ENCODE data around the gene SLC37A4.
"Not testable (repeated sequence)": the region's sequence is repeated elsewhere in the genome, so short reads cannot be mapped to it uniquely, and the experiment has no call there.

Gene SLC37A4

DNA sequence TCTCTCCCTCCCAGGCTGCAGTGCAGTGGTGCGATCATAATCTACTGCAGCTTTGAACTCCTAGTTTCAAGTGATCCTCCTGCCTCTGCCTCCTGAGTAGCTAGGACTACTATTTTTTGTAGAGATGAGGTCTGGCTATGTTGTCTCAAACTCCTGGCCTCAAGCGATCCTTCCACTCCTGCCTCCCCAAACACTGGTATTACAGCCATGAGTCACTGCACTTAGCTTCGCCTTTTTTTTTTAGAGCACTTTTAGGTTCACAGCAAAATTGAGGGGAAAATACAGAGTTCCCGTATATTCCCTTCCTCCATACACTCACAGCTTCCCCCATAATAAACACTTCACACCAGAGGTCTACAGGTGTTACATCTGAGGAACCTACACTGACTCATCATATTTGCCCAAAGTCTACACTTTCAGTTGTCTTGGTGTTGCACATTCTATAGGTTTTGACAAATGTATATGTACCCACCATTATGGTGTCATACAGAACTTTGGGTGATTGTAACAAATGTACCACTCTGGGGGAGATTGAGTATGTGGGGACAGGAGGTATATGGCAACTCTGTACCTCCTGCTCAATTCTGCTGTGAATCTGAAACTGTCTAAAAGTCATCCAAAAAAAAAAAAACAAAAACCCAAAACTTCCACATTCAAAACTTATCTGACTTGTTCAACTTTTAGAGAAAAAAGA, 11.3 kb upstream of the SLC37A4 start:
- DNase-seq, result no peak

DNA sequence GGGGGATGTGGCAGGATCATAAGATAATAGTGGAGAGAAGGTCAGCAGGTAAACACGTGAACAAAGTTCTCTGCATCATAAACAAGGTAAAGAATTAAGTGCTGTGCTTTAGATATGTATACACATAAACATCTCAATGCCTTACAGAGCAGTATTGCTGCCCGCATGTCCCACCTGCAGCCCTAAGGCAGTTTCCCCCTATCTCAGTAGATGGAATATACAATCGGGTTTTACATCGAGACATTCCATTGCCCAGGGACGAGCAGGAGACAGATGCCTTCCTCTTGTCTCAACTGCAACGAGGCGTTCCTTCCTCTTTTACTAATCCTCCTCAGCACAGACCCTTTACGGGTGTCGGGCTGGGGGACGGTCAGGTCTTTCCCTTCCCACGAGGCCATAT, 8.8 kb upstream of the SLC37A4 start:
- DNase-seq, result not testable (repeated sequence)

DNA sequence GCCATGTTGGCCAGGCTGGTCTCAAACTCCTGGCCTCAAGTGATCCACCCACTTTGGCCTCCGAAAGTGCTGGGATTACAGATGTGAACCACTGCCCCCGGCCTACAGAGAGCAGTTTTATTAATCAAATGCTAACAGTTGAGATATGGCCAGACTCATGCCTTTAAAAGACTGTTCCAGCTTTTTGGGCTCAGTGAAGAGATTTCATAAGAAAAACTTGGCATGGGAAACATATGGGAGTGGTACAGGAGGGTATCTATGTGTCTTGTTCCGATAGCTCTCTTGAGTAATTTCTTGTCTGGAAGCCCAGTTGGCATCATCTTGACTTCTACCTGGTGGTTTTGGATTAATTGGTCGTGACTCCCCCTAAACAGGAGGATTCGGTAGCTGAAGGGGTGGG, 8.2 kb upstream of the SLC37A4 start:
- no peak for DNase-seq

DNA sequence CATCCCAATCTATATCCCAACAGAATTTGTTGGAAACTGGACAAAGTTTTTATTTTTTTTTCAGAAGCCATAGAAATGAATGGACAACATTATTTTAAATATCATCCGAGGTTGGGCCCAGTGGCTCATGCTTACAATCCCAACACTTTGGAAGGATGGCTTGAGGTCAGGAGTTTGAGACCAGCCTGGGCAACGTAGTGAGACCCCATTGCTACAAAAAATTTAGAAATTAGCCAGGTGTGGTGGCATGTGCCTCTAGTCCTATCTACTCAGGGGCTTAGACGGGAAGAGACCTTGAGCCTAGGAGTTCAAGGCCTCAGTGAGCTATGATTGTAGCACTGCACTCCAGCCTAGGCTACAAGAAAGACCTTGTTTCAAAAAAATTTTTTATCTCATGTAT, 4.1 kb upstream of the SLC37A4 start:
- DNase-seq, result no peak

DNA sequence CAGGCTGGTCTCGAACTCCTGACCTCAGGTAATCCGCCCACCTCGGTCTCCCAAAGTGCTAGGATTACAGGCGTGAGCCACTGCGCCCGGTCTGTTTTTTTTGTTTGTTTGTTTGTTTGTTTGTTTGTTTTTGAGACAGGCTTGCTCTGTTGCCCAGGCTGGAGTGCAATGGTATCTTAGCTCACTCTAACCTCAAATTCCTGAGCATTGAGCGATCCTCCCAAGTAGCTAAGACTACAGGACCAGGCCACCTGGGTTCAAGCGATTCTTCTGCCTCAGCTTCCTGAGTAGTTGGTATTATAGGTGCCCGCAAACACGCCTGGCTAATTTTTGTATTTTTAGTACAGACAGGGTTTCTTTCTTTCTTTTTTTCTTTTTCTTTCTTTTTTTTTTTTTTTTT, 2.7 kb upstream of the SLC37A4 start:
- not testable (repeated sequence) for DNase-seq

DNA sequence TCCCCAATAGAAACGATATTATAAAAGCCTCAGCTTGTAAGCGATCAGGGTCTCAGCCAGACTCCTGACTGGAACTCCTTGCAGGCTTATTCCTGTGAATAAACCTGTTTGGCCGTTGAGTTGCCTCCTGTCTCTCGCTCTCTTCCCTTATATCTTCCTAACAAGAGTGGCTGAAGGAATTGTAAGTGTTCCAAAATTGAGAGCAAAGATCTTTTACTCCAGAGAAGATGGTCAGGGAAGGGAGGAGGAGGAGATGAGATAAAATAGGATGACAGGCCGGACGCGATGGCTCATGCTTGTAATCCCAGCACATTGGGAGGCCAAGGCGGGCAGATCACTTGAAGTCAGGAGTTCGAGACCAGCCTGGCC, 1.2 kb upstream of the SLC37A4 start:
- DNase-seq, result no peak

DNA sequence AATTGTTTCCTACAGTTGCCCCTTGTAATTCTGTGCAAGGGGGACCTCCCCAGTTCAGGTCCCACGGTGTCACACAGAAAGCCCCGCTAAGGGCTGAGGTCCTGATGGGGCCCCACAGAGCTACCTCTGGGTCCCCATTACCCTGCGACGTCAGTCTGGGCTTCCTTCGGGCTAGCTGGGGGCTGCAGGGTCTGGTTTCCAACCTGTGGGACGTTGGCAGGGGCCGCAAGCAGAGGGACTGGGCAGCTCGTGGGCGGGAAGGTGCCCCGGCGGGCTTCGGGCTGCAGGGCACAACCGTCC, 698 bp downstream of the SLC37A4 start:
- no peak for DNase-seq

DNA sequence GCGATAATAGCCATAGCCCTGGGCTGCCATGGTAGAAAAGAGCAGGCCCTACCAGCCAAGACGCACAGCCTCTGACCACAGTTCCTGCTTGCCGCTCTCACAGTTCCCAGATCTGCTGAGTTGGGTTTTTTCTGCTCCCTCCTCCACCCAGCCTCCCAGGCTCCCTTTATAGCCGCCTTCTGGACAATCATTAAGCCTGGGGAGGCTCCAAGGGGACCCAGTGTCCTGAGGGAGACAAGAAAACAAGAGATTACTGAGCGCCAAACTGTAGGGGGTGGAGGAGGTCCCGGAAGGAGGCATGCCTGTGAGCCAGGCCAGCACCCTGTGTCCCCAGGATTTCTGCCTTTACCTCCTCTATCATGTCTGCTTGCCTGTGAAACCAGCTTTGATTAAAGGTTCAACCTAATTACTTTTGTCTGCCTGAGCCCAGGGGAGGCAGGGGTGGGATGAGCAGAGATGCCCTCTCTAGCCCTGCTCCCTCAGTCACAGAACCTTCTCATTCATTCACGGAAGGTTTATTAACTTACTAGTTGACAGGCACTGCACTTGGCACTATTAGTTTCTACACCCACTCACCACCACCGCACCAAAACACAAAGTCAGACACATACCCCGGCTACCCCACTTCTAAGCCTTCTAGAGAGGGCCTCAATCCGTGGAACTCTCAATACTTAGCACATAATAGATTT, 1.2 kb downstream of the SLC37A4 start:
- DNase-seq, result no peak

DNA sequence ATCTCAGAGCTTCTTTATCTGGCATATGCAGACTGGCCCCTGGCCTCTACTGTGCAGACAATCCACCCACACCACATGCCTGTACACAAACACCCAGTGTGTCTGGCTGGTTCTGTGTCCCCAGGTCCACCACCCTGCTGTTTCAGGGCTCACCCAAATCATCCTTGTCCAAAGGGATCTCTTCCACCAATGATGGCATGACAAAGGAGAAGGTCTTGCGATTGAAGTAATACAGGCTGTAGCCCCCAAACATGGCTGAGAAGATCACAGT, 1.7 kb downstream of the SLC37A4 start:
- no peak for DNase-seq

DNA sequence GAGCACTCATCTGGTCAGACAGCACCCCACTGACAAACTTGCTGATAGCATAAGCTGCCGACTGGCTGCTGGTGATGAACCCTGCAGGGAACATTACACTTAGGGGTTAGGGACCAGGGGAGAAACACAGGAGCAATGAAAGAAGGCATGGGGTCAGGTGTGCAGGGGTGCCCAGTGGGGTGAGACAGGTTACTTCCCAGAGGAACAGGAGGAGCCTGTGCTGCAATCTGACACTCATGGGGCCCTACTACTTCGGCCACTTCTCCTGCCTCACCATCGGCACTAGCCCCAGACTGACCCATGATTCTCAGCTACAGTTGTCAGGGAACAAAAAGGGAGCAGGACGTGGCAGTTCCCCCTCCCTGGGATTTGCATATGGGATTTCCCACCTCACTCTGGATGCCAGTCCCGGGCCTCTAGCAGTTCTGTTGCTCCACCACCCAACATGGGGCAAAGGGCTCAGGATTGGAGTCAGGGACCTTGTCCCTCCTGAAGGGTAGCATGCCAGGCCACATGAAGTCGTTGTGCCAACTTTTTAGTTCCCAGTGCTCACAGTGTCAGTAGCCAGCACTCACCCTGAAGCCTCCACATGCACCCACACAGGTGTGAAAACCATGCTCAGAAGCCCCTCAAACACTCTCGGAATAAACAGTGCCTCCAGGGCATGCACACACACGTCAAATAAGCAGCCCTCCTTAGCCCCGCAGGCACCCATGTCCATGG, 2.2 kb downstream of the SLC37A4 start:
- DNase-seq, result no peak

DNA sequence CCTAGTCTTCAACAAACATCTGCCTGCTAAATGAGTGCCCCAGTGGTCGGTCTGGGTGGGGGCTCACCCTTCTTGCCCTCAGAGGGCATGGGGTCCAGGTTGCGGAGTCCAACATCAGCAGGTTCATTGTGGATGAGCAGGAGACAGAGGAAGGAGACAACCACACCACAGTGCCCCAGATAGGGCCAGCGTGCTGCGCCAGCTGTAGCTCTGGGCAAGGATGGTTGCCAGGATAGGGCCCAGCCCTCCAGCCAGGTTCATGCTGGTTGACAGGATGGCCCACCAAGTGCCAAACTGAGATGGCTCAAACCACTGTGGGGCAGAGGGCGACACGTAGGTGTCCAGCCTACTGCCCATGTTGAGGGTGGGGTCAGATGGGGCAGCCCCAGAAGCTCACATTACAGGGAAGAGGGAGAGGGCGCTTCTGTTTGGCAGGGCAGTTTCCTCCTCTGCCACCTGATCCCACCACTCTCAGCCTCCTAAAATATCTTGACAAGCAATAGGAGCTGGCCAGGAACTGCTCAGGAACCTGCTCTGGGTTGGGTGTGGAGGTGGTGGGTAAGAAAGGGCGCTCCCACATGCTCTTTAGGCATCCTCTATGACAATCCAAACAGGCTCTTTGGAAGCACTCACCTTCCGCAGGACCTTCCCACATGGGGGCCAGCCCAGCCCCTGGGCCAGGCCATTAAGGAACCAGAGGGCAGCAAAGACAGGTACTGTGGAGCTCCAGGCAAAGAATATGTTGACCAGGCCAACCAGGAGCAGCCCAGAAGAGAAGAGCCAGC, 2.9 kb downstream of the SLC37A4 start:
- DNase-seq, result no peak

DNA sequence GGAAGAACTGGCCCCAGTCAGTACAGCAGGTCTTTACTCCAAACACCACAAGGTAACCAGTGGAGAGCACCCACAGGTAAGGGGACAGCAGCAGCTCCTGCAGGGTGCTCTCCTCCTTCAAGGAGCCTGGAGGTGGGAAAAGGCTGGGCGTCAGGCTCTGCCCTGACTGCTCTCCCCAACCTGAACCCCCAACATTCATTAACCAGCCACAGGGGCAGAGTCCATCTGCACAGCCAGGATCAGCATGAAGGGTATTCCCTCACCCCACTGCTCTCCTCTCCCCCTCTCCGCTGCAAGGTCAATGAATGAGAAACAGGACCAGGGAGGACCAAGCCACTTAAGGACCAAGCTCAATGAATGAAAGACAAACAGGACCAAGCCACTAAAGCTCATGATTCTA, 3.7 kb downstream of the SLC37A4 start:
- DNase-seq, result no peak

DNA sequence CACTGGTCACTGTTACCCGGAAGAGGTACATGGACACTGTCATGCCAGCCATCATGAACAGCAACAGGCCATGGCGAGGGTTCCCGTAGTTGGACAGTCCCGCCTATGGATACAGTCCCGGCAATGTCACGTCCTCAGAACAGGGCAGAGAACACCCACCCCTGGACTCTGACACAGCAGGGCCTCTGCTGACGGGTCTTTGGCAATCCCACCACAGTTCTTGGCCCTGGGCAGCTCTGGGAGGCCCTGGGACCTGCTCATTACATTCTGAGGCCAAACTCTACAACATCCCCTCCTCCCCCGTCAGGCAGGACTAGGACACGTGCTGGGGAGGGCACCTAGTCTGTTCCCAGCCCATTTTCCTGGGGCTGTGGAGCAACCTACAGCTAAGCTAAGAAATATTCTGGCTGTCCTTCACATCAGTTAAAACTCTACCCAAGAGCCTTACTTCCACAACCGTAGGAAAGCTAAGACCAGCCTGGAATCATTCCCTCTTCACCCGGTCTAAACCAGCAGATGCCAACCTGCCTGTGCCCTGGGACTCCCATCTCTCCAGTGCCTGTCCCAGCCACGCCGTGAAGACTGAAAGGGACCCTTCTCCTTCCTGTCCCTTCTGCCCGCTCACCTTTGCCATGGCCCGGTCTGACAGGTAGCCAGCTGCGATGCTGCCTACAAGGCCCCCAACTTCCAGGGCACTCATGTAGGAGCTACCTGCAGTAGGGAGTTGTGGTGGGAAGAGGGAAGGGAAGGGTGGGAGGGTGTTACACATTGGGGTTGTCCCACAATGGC, 4.5 kb downstream of the SLC37A4 start:
- DNase-seq, result no peak

DNA sequence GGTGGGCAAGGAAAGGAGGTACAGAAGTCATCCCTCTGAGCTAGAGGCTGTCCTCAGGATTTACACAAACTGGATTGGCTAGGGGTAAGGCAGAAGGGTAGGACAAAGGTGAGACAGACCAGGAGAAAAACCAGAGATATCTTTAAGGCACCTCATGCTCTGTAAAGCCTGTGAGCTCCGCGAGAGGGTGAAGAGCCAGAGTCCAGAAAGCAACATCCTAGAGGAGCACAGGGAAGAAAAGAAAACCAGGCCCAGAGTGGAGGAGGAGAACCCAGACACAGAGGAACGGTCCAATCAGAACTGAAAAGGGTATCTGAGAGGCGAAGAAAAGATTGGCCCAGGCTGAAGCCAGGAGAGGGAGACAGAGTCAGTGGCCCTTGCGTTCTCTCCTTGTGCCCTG, 5.1 kb downstream of the SLC37A4 start:
- DNase-seq, result no peak

DNA sequence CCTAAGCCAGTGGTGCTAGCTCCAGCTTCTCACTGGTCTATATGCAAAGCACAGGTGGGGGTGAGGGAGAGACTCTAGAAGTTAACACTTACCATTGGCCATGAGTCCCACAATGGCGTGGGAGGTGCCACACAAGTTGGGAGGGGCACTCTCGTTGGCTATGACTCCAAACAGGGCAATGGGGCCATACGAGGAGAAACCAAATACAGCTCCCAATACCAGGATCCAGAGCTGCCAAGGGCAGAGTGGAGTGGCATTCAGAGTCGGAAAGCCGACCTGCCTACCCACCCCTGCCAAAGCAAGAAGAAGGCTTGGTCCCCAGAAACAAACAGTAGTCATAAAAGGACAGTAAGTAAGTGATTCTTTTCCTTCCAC, 5.6 kb downstream of the SLC37A4 start:
- DNase-seq, result no peak

DNA sequence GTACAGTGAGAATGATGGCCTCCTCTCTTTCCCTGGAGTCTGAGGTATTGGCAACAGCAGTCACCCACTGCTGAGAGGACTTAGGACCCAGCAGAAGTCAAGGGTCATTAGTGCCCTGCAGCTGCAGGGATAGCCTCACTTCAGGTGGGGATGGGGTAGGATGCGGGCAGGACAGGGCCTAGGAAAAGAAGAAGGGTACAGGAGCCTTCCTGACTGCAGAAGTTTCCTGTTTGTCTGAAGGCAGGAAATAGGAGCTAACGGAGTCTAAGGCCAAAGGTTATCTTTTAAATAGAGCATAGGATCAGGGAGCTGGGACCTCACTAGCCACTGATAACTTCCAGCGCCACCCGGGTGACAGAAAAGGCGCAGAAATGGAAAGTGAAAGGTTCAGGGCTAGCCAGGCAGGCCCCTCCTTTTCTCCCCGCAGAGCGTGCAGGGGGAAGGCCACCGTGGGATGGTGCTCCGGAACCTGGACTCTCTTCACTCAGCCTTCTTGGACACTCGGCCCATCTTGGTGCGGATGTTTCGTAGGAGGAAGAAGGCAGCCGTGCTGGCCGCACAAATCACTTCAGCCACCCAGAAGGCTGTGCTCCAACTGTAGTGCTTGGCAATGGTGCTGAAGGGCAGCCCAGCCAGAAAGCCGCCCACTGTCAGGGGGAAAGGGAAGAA, 6.1 kb downstream of the SLC37A4 start:
- DNase-seq, result no peak

DNA sequence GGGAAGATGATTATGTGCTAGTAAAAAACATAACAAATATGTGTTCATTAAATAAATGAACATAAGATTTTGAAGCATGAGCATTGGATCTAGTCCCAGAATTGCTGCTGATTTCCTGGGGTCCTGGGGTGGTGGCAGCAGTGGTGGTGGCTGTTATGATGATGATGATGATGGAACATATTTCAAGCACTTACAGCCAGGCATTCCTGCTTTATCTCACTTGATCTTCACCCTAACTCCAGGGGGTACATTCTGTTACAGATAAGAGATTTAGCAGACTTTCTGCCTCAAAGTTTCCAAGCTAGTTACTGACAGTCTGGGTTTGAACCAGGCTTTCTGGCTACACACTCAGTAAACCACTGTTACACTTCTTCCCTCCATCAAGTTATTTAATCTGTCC, 6.9 kb downstream of the SLC37A4 start:
- DNase-seq, result no peak

DNA sequence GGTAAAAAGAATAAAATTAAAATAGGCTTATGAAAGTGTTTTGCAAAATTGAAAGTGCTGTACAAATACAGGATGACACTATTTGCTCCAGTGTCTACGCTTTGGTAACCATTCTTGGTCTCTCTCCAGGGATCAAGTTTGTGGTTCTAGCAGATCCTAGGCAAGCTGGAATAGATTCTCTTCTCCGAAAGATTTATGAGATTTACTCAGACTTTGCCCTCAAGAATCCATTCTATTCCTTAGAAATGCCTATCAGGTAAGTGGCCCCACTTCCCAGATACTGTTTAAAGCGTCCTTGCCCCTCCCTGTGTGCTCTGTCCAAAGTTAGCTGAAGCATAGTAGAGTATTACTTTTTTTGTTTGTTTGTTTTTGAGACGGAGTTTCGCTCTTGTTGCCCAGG, 9.0 kb downstream of the SLC37A4 start:
- no peak for DNase-seq

DNA sequence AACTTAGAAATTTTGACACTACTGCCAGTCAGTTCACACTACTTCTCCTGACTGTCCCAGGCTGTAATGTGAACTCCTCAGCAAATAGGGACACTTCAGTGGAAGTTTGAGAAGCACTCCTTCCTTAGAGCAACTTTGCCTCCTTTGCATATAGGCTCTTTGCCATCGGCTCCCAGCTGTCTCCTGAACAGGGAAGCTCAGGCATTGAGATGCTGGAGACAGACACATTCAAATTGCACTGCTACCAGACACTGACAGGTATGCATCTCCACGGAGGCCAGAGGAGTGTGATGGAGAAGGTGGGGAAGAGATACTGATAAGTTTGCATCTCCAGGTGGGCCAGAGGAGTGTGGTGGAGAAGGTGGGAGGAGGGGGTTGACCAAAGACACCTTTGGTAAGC, 10.7 kb downstream of the SLC37A4 start:
- DNase-seq, result no peak

DNA sequence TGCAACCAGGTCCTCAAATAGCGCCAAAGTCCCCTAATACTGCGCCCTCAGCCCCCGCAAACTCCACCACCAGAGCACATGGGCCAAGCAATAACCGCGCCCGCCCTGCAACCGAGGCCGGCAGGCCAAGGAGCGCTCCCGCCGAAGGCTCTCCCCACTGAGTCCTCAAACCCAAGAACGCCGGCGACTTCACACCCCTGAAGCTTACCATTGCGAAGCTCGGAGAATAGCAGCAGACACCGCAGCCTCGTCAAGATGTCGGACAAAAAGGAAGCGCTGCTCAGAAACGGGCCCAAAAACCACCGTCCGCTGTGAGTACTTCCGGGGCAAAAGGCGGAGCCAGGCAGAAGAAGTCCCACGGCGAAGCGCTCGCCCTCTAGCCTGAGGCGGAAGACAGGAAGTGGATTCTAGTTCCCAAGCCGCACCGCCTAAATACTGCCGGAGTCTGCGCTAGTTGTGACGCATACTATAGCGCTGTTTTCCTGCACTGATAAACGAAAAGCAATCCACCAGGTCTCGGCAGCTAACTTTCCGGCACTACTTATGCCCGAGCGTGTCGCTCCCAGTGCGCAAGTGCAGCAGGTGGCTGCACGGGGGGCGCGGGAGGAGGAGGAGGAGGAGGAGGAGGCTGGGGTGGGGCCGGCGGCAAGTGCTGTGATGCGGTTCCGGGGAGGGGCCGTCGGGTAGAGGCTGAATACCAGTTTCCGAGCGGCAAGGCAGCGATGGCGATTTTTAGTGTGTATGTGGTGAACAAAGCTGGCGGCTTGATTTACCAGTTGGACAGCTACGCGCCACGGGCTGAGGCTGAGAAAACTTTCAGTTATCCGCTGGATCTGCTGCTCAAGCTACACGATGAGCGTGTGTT, 12.4 kb downstream of the SLC37A4 start, which contains the start of the genes RPS25 and TRAPPC4:
TSS of gene RPS25 (minus strand) at position 270 of the 865 bp plus-strand sequence. CDS start at position 211, 59 bp downstream.
TSS of gene TRAPPC4 (plus strand) at position 693 of the 865 bp plus-strand sequence. CDS start at position 723, 30 bp downstream.
- DNase-seq, result peak; percentile 95

DNA sequence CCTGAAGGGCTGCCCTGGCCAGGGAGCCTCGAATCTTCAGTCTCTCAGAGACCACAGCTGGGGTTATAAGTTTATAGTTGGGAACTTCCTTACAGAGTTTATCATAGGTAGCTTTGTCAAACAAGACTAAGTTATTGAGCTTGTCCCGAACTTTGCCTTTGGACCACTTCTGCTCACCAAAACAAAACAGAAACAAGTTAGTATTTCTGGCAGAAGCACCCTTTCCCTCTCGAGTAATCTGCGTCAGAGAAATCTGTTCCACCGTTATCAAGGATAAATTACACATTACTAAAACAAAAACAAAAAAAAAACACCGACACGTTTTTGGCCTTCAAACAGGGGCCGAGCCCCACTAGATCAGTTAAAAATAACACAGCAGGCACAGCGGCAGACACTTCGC, 13.3 kb downstream of the SLC37A4 start:
- not testable (repeated sequence) for DNase-seq

Measured in effector CD4-positive, alpha-beta T cell (primary cell).